ENCODE measurements around the gene TNRC18.
A peak's percentile ranks its signal among the peaks of the same experiment; 100 is the strongest.

Gene TNRC18

GRCh38 chr7:5396999-5397663 lies 26.5 kb downstream of the TNRC18 start:
- DNase-seq, result peak; percentile 96

DNA sequence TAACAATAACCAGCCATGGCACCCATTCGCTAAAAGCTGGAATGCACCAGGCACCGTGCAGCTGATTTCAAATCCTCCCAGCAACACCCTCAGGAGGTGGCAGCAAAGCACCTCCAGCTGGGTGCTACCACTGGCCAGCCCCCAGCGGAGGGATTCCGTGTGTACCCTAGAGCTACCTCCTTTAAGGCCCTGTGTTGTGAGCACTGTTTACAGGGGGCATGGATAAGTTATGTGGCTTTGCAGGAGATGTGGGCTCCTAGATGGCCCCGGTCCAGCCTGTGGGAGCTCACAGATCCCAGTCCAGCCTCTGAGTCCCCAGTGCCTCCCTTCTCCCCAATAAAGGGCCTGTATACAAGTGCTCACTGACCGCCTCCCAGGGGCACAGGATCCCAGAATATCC lies 27.1 kb downstream of the TNRC18 start:
- DNase-seq, result peak; percentile 75

DNA sequence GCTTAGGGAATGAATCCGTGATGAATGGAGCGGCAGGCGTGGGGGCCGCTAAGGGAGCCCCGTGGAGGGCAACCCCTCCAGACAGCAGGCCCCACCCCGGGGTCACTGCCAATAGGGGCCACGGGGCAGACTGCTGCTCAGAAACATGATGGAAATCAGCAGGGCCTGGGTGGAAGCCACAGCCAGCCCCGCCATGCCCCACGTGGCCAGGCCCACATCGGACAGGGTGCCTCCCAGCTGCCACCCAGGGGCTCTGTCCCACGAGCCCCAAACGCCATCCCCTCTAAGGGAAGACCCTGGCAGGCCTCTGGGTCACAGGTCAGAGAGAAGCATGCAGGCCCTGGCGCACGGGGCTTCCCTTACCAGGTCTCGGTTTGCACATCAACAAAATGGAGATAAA lies 28.4 kb downstream of the TNRC18 start:
- no peak for DNase-seq

GRCh38 chr7:5394264-5395105 lies 29.1 kb downstream of the TNRC18 start:
- DNase-seq, result no peak

DNA sequence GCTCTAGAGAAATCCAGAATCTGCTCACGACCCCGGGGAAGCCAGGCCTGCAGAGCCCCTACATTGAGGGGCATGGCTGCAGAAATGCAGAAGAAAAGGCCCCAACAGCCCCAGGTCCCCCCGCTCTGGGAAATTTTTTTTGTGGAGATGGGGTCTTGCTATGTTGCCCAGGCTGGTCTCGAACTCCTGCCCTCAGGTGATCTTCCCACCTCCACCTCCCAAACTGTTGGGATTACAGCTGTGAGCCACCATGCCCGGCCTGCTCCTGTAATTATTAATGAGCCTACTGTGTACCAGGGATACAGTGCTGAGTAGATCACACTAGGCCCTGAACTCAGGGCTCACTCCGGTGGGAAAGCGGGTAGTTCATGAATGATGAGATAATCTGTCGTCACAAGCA lies 29.9 kb downstream of the TNRC18 start:
- DNase-seq, result no peak

GRCh38 chr7:5393328-5393727 lies 30.3 kb downstream of the TNRC18 start:
- no peak for DNase-seq

GRCh38 chr7:5390918-5391317 lies 32.7 kb downstream of the TNRC18 start:
- no peak for DNase-seq

- DNase-seq, result no peak
Measured at GRCh38 chr7:5388905-5389433, 34.7 kb downstream of the TNRC18 start.

DNA sequence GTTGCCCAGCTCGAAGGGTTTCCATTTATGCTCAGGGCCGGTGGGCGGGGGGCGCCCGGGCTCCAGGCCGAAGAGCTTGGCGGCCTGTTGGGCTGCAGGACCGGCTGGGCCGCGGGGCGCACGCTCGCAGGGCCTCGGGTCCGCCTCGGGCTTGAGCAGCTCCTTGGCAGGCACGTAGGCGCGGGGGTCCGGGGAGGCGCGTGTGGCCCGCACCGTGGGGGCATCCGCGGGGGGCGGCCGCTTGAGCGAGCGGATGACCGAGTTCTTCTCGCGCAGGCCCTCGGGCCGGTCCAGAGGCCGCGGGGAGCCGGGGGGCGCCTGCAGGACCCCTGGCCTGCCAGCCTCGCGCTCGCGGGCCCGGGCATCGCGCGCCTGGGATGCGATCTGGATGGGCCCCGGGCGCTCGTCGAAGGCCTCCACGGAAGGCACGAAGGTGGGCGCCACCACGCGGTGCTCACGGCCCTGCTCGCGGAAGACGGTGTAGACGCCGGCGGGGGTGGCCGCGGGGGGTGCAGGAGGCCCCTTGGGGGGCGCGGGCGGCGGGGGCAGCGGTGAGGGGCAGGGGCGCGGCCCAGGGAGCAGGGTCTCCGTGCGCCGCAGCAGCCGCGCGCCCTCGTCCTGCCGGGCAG lies 35.2 kb downstream of the TNRC18 start:
- DNase-seq, result no peak

GRCh38 chr7:5387711-5388245 lies 35.9 kb downstream of the TNRC18 start:
- DNase-seq, result no peak

- no peak for DNase-seq
Measured at GRCh38 chr7:5384618-5385017, 39.0 kb downstream of the TNRC18 start.

DNA sequence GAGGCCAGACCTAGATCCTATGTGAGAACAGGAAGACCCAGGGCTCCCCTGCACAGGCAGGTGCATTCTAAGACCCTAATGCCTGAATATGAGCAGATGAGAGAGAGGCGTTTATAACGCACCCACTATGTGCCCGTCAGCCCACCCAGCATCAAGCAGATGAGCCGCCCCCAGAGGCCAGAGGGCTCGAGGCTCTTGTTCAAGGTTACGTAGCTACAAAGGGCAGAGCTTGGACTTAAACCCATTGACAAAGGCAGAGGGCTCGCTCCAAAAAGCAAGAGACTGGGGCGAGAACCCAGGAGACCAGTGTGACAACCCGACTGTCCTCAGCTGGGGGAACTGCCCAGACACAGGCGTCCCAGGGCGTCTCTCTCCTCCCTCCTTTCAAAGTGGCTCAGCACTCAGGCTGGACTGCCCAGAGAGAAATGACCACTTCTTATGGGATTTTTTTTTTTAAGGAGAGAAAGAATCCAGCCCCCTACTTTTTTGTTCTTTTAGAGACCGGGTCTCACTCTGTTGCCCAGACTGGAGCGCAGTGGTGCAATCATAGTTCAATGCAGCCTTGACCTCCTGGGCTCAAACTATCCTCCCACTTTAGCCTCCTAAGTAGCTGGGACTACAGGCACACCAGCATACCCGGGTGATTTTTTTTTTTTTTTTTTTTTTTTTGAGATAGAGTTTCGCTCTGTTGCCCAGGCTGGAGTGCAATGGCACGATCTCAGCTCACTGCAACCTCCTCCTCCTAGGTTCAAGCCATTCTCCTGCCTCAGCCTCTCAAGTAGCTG lies 40.1 kb downstream of the TNRC18 start:
- DNase-seq, result no peak

DNA sequence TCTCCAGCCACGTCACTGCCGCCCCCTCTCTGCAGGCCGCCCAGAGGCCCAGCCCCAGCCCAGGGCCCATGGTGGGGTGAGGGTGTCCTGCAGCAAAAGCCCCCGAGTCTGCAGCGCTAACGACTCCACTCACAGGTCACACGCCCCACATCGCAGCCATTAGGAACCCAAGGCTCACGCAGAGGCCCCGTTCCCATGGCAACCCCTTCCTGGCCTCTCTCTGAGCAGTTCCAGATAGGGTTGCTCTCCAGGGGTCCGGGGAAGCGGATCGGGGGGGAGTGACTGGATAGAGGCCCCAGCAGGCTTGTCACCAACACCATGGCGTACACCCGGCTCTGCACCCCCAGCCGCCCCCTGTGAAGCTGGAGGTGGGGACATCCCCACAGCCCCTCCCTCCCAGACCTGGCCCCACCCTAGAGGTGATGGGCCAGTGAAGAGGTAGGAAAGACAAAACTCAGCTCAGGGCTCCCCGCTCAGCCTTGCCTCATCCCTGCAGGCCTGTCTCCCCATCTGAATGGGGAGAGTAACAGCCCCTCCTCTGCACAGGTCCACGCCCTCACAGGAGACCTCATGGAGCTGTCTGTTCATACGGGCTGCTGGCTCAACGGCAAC lies 41.2 kb downstream of the TNRC18 start:
- no peak for DNase-seq

DNA sequence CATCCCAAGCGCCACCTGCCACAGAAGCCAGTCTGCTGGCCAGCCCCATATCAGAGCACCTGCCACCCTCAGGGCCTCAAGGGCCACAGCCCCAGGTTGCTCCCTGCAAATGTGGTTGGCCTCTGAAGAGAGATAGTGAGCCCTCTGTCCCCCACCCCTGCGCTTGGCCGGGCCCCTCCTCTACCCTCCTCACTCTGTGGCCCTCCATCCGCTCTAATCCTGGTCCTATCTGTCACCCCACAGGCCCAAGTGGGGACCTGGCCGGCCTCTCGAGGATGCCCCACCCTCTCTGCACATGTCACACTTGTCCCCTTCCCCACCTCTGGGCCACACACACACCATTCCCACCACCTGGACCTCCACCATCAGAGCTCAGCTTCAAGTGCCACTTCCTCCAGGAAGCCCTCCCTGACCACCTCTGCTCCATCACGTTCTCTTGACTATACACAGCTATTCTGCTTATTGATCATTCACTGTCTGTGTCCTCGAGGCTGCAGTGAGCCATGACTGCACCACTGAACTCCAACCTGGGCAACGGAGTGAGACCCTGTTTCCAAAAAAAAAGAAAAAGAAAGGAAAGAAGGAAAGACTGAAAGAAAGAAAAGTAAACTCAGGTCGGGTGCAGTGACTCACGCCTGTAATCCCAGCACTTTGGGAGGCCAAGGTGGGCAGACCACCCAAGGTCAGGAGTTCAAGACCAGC lies 42.4 kb downstream of the TNRC18 start:
- no peak for DNase-seq

DNA sequence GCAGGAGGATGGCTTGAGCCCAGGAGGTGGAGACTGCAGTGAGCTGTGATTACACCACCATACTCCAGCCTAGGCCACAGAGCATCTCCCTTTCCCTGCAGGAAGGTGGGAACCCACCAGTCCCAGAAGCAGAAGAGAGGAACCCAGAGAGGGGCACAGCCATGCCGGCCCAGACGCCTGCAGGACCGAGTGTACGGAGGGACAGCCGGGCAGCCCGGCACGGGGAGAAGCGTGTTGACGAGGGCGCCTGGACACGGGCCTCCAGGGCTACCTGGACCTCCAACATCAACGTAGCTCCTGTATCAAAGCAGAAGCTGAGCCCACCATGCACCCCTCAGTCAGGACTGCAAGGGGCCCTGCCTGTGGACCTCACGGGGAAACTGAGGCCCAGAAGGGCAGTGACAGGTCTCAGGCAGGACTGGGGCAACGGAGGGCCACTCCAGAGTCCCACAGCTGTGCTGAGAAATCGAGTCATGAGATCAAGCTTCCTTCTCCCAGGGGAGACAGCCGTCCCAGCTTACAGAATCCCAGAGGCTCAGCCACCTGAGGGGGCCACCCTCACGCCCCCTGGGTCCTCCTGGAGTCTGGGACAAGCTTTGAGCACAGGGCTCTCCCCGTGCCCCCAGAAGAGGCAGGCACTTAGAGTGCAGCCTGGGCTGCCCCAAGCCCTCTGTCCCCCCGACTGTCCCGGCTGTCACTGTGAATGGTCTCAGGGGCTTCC lies 43.1 kb downstream of the TNRC18 start:
- no peak for DNase-seq

GRCh38 chr7:5379546-5379945 lies 44.1 kb downstream of the TNRC18 start:
- DNase-seq, result no peak

DNA sequence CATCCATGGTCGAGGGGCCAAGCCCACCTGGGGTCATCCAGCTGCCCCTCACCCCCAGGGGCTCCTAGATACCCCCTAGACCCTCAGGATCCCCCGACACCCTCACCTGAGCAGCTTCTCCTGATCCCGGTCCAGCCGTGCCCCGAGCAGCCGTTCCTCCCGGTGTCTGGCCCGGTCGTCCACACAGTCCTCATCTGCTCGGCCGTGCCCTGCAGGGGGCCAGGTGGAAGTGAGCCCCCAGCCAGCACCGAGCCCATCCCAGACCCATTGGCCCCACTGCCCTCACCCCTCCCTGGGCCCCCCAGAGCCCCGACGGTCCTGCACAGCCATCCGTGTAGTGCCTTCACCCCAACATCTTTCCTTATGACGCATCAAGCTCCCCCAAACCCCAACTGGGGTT lies 45.8 kb downstream of the TNRC18 start:
- no peak for DNase-seq

GRCh38 chr7:5377279-5377678 lies 46.4 kb downstream of the TNRC18 start:
- DNase-seq, result no peak

GRCh38 chr7:5375925-5376324 lies 47.7 kb downstream of the TNRC18 start:
- DNase-seq, result peak; percentile 13

DNA sequence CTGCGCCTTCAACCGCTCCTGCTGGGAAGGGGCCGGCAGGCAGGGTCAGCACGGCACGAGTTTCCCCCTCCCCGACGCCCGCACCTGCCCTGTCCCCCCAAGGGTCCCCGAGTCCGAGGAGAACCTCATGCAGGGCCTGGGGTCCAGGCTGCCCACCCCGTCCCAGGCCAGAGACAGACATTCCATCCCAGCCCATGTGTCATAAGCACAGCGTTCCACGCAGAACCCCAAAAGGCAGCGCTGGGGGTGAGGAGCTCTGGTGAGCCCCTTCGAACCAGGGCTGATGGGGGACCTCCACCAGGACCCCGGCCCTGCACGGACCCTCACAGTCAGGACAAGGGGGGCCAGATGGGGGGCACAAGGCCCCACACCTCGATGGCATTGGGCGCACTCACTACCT lies 49.2 kb downstream of the TNRC18 start:
- DNase-seq, result no peak

- DNase-seq, result no peak
Measured at GRCh38 chr7:5373300-5373699, 50.3 kb downstream of the TNRC18 start.
